ENCODE measurements around the gene IGLL1.
"Not testable (repeated sequence)": the region's sequence is repeated elsewhere in the genome, so short reads cannot be mapped to it uniquely, and the experiment has no call there.

IGLL1 gene

DNA sequence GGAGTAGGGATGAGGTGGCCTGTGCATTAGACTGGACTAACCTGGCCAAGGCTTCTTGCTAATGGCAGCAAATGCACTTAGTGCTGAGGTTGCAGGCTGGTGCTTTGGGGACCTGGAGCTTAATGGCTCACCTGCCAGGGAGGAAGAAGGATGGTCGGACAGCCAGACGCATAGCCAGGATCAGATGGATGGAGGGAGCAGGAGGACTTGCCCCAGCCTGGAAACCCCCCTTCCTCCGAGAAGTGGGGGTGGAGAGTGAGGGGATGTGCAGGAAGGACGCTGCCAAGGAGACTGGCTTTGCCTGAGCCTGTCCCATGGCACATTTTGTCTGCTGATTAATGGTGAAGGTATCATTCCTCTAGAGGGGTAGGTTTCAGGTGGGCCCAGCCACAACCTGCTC lies 17.9 kb downstream of the IGLL1 start:
- in situ Hi-C loops (cut with MboI; ENCODE audit: low pct_unique_long_range_greater_than_20kb, low sequenced_read_pairs, unreplicated experiment): no loop called here

GRCh38 chr22:23561025-23561510 lies 19.0 kb downstream of the IGLL1 start:
- in situ Hi-C loops (cut with MboI; ENCODE audit: low pct_unique_long_range_greater_than_20kb, low sequenced_read_pairs, unreplicated experiment); DNase-seq (ENCODE audit: low spot score): not testable (repeated sequence)

More for the DNA sequence above, 17.9 kb downstream of the IGLL1 start:
- TF ChIP-seq, protein P1, sequence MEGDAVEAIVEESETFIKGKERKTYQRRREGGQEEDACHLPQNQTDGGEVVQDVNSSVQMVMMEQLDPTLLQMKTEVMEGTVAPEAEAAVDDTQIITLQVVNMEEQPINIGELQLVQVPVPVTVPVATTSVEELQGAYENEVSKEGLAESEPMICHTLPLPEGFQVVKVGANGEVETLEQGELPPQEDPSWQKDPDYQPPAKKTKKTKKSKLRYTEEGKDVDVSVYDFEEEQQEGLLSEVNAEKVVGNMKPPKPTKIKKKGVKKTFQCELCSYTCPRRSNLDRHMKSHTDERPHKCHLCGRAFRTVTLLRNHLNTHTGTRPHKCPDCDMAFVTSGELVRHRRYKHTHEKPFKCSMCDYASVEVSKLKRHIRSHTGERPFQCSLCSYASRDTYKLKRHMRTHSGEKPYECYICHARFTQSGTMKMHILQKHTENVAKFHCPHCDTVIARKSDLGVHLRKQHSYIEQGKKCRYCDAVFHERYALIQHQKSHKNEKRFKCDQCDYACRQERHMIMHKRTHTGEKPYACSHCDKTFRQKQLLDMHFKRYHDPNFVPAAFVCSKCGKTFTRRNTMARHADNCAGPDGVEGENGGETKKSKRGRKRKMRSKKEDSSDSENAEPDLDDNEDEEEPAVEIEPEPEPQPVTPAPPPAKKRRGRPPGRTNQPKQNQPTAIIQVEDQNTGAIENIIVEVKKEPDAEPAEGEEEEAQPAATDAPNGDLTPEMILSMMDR (IDR thresholded peaks at IDR 0.05; ENCODE audit: extremely low read depth, insufficient read depth, missing control alignments): no peak
- DNase-seq (ENCODE audit: low spot score): no peak

DNA sequence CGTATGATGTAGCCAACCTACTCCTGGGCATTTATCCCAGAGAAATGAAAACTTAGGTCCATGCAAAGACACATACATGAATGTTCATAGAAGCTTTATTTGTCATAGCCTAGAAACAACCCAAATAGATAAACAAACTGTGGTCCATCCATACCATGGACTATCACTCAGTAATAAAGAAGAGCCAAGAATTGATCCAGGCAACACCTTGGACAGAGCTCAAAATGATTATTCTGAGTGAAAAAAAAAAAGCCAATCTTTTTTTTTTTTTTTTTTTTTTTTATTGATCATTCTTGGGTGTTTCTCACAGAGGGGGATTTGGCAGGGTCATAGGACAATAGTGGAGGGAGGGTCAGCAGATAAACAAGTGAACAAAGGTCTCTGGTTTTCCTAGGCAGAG lies 19.9 kb downstream of the IGLL1 start:
- DNase-seq (ENCODE audit: low spot score); in situ Hi-C loops (cut with MboI; ENCODE audit: low pct_unique_long_range_greater_than_20kb, low sequenced_read_pairs, unreplicated experiment): not testable (repeated sequence)

DNA sequence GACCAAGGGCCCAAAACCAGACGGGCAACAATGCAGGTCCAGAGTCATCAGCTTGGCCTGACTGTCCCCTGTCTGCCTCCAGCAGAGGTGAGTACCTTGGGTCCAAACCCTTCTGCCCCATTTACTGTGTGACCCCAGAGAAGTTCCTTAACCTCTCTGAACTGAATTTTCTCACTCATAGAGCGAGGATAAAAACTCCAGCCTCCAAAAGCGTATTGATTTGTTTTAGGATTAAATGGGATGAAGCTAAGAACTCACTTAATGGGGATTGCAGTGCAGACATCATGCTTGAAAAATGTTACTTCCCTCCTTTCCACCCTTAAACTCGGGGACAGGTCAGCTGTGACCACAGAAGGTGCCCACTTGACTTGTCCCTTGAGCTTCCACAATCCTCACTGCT lies 22.6 kb downstream of the IGLL1 start:
- DNase-seq (ENCODE audit: low spot score): no peak
- TF ChIP-seq, protein P1 (IDR thresholded peaks at IDR 0.05; ENCODE audit: extremely low read depth, insufficient read depth, missing control alignments): no peak
- in situ Hi-C loops (cut with MboI; ENCODE audit: low pct_unique_long_range_greater_than_20kb, low sequenced_read_pairs, unreplicated experiment): no loop called here

DNA sequence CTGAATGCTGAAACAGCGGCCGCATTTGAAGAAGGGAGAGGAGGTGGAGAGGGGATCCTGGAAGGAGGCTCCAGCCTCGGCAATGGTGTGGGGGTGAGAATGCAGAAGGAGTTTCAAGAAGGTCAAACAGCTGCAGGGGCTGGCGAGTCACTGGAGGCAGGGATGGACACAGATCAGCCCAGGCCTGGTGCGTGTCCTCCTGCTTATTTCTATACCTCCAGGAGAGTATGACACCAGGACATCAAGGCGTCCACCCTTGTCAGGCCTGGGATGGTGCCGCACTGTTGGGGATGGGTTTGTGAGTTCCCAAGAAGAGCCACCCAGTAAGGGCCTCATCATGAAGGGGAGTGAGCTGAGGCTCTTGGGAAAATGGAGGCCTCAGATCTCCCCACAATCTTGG lies 23.1 kb downstream of the IGLL1 start:
- no peak for DNase-seq (ENCODE audit: low spot score)
- TF ChIP-seq, protein P1 (IDR thresholded peaks at IDR 0.05; ENCODE audit: extremely low read depth, insufficient read depth, missing control alignments): no peak
- in situ Hi-C loops (cut with MboI; ENCODE audit: low pct_unique_long_range_greater_than_20kb, low sequenced_read_pairs, unreplicated experiment): no loop called here

- DNase-seq (ENCODE audit: low spot score): no peak
- in situ Hi-C loops (cut with MboI; ENCODE audit: low pct_unique_long_range_greater_than_20kb, low sequenced_read_pairs, unreplicated experiment): no loop called here
- TF ChIP-seq, protein P1 (IDR thresholded peaks at IDR 0.05; ENCODE audit: extremely low read depth, insufficient read depth, missing control alignments): no peak
These were observed 24.0 kb downstream of the IGLL1 start for GRCh38 chr22:23556026-23556620.

DNA sequence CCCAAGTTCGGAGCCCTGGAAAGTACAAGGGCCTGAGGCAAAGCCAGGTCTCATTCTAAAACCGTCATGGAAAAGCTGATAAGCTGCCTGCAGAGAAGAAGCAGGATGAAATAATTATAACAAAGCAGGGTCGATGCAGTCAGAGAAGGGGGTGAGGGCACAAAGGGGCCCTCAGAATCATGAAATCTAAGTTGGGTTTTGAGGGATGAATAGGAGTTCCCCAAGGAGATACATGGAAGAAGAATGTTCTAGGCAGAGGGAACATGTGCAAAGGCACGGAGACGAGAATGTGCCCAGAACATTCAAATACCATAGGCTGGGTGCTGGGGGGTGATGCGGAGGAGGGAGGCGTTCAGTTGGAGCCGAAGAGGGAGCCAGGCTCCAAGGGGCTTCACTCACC lies 25.0 kb downstream of the IGLL1 start:
- TF ChIP-seq, protein P1 (IDR thresholded peaks at IDR 0.05; ENCODE audit: extremely low read depth, insufficient read depth, missing control alignments): no peak
- in situ Hi-C loops (cut with MboI; ENCODE audit: low pct_unique_long_range_greater_than_20kb, low sequenced_read_pairs, unreplicated experiment): no loop called here
- DNase-seq (ENCODE audit: low spot score): no peak
